Measurements from ENCODE around the gene GPBAR1.
"Not testable (repeated sequence)": the region's sequence is repeated elsewhere in the genome, so short reads cannot be mapped to it uniquely, and the experiment has no call there.

The GPBAR1 gene

DNA sequence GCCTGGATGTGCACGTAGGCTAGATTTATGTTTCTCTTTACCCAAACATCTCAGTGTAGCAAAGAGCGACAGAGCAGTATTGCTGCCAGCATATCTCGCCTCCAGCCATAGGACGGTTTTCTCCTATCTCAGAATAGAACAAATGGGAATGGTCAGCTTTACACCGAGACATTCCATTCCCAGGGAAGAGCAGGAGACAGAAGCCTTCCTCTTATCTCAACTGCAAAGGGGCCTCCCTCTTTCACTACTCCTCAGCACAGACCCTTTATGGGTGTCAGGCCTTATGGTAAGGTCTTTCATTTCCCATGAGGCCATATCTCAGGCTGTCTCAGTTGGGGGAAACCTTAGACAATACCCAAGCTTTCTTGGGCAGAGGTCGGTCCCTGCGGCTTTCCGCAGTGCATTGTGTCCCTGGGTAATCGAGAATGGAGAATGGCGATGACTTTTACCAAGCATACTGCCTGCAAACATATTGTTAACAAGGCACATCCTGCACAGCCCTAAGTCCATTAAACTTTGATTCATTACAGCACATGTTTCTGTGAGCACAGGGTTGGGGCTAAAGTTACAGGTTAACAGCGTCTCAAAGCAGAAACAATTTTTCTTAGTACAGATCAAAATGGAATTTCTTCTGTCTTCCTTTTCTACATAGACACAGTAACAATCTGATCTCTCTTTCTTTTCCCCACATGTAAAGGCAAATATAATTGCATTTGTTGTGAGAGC lies 50.9 kb downstream of the GPBAR1 start:
- not testable (repeated sequence) for DNase-seq

DNA sequence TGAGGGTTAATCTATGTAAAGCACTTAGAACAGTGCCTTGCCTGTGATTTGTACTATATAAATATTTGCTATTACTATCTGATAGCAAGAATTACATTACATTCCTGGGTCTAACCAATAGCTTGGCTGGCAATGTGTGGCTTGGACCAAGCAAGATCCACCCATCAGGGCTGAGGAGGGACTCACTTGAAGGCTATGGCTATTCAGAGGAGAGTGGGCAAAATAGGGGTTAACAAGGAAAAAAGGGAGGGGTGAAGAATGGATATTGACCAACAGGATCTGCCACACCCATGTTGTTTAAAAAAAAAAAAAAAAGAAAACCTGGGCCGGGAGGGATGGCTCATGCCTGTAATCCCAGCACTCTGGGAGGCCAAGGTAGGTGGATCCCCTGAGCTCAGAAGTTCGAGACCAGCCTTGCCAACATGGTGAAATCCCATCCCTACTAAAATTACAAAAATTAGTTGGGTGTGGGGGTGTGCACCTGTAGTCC lies 51.5 kb downstream of the GPBAR1 start:
- no peak for DNase-seq

DNA sequence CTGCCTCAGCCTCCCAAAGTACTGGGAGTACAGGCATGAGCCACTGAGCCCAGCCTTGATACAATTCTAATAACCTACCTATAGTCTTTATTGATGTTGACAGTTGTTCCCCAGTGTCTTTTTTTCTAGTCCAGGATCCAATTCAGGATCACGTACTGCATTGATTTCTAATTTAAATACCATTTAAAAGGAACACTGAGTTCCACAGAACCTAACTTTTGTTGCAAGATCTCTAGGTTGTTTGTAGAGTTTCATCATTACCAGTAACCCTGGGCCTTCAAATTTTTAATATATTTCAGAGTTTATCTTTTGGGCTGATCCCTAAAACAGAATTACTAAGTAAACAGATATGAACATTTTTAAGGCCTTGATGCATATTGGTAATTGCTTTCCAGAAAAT lies 52.5 kb downstream of the GPBAR1 start:
- no peak for DNase-seq

Data from 8988T (cell line).